GM18526 (cell line): ENCODE results near the gene PBX1.

Source experiments
- POLR2A ChIP-seq: IDR thresholded peaks from 3 replicates; pipeline ENCODE4 v1.6.1; 2011; ENCODE audit not compliant: insufficient read length; ENCODE audit errors: extremely low read depth

Gene PBX1

GRCh38 chr1:164558461-164559341 lies at the start of gene PBX1:
TSS of gene PBX1 (plus strand) at chr1:164559184.
- TF ChIP-seq POLR2A = no peak

GRCh38 chr1:164510435-164510834 lies 48.5 kb upstream of the PBX1 start:
- TF ChIP-seq POLR2A = no peak

- TF ChIP-seq POLR2A = no peak
Observed at GRCh38 chr1:164511001-164511705, 47.8 kb upstream of the PBX1 start.

- TF ChIP-seq POLR2A = no peak
Observed at GRCh38 chr1:164515231-164515630, 43.8 kb upstream of the PBX1 start.

GRCh38 chr1:164515711-164516331 lies 43.2 kb upstream of the PBX1 start:
- no peak for TF ChIP-seq POLR2A

GRCh38 chr1:164516591-164516990 lies 42.4 kb upstream of the PBX1 start:
- TF ChIP-seq POLR2A = no peak

GRCh38 chr1:164518692-164519332 lies 40.2 kb upstream of the PBX1 start:
- TF ChIP-seq POLR2A = no peak

GRCh38 chr1:164519426-164519825 lies 39.6 kb upstream of the PBX1 start:
- TF ChIP-seq POLR2A = no peak

GRCh38 chr1:164524810-164525209 lies 34.2 kb upstream of the PBX1 start:
- TF ChIP-seq POLR2A = no peak

- no peak for TF ChIP-seq POLR2A
Observed at GRCh38 chr1:164534863-164535610, 23.9 kb upstream of the PBX1 start.

- TF ChIP-seq POLR2A = no peak
Observed at GRCh38 chr1:164557270-164557669, 1.7 kb upstream of the PBX1 start.

- TF ChIP-seq POLR2A = no peak
Observed at GRCh38 chr1:164559342-164560051, 513 bp downstream of the PBX1 start.

- TF ChIP-seq POLR2A = no peak
Observed at GRCh38 chr1:164560121-164560541, 1.1 kb downstream of the PBX1 start.

GRCh38 chr1:164560556-164560955 lies 1.6 kb downstream of the PBX1 start:
- no peak for TF ChIP-seq POLR2A
